ENCODE measurements around the gene SH3PXD2A. TPM values are rescaled to one million over a fixed set of nuclear protein-coding genes. Genes with fewer than 3 reads are reported as not detected.

Gene SH3PXD2A
- total and polyA plus RNA-seq, 2 of the 4 experiments (the other 2 are of a cell fraction): 6.3 to 23.0 TPM

DNA sequence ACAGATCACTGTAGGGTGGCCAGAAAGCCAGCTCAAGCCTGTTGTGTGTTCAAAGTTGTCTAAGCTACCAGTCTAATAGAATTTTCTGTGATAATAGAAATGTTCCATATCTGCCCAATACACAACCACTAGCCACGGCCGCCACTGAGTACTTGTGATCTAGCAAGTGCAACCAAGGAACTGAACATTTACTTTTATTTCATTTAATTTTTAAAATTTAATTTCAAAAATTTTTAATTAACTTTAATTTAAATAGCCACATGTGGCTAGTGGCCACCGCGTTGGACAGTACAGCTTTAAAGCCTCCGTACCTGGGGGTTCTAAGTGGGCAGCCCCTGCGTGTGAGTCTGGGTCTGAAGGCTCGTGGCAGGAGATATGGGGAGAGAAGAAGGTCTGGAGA is 60.4 kb downstream of the SH3PXD2A start:
- peaks cover 9% of the 10 kb centered on the region; the same call in 1 of the 2 replicates for H3K9me1 ChIP-seq (ENCODE audit: insufficient read depth, low read length)
- in situ Hi-C loops (cut with MboI; ENCODE audit: low sequenced_read_pairs): no loop called here
- H4K8ac ChIP-seq (ENCODE audit: low read depth in 2 of 2, low read length in 2 of 2): no peak overlapping the region
- intact Hi-C loops (cut with micrococcal nuclease): no loop called here
- H4K91ac ChIP-seq (ENCODE audit: insufficient read depth, low read depth, low read length): no peak overlapping the region; the same call in 1 of the 2 replicates
- no peak overlapping the region for H2BK5ac ChIP-seq (ENCODE audit: low read depth, low read length, poor library complexity, severe bottlenecking)
- no peak overlapping the region for H3K14ac ChIP-seq (replicated peaks; ENCODE audit: low read depth, low read length)
- H2AK5ac ChIP-seq (ENCODE audit: low read depth, low read length): no peak overlapping the region
- no peaks in the 10 kb centered on the region for H4K20me1 ChIP-seq (ENCODE audit: insufficient read depth, low read length)
- H3K23ac ChIP-seq (ENCODE audit: low read depth, low read length): no peak overlapping the region
- H2AFZ ChIP-seq (replicated peaks; ENCODE audit: low read length, poor library complexity): no peak overlapping the region
- no peaks in the 10 kb centered on the region for H3K9me3 ChIP-seq (ENCODE audit: control insufficient read depth, insufficient read depth, low read length)
- ChIA-PET CTCF (no interaction called here), POLR2A (ENCODE audit: unreplicated experiment) (no interaction called here)
- WGBS, 2 experiments (ENCODE audit: extremely low coverage in 2 of 2, insufficient read length in 1 of 2): no CpG with 5 or more reads among the region's 7 CpGs
- TF ChIP-seq MAFK (IDR thresholded peaks at IDR 0.05; ENCODE audit: low read depth, low read length): no peak
- no peak for TF ChIP-seq RCOR1 (IDR thresholded peaks at IDR 0.05; ENCODE audit: insufficient replicate concordance, low read length)
- TF ChIP-seq, protein P1, sequence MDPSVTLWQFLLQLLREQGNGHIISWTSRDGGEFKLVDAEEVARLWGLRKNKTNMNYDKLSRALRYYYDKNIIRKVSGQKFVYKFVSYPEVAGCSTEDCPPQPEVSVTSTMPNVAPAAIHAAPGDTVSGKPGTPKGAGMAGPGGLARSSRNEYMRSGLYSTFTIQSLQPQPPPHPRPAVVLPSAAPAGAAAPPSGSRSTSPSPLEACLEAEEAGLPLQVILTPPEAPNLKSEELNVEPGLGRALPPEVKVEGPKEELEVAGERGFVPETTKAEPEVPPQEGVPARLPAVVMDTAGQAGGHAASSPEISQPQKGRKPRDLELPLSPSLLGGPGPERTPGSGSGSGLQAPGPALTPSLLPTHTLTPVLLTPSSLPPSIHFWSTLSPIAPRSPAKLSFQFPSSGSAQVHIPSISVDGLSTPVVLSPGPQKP (IDR thresholded peaks at IDR 0.05; ENCODE audit: borderline replicate concordance, low read depth, low read length): no peak
- no peak for TF ChIP-seq RFX5 (IDR thresholded peaks at IDR 0.05; ENCODE audit: low read depth, low read length)
- no peak for TF ChIP-seq NFE2L2 (IDR thresholded peaks at IDR 0.05; ENCODE audit: low read depth, low read length)
- TF ChIP-seq FOS (IDR thresholded peaks at IDR 0.05; ENCODE audit: low read depth, low read length): no peak
- H3K4ac ChIP-seq (ENCODE audit: low read depth, low read length): no peak overlapping the region
- no peak overlapping the region for H3K18ac ChIP-seq (ENCODE audit: low read depth, low read length)
- H2AK9ac ChIP-seq (replicated peaks; ENCODE audit: low read depth, low read length, poor library complexity): no peak overlapping the region
- H2BK15ac ChIP-seq (ENCODE audit: low read depth, low read length): no peak overlapping the region
- dilution Hi-C loops (cut with HindIII; ENCODE audit: low sequenced_read_pairs, unreplicated experiment): no loop called here
- ATAC-seq (ENCODE audit: low read depth) (no peak), DNase-seq (no peak)
- no peaks in the 10 kb centered on the region for H3K79me1 ChIP-seq (ENCODE audit: low read depth in 1 of 2, low read length in 2 of 2)
- H4K5ac ChIP-seq (ENCODE audit: low read depth, low read length): no peak overlapping the region
- no peak overlapping the region for H3K4me2 ChIP-seq (ENCODE audit: low read depth, low read length)
- H3K4me1 ChIP-seq (ENCODE audit: control insufficient read depth, insufficient read depth, low read length): peaks cover 7% of the 10 kb centered on the region
- no peak overlapping the region for H3K27ac ChIP-seq (ENCODE audit: insufficient read depth, low read length)
- H3K56ac ChIP-seq (ENCODE audit: extremely low read depth, insufficient read depth, low read length): no peak overlapping the region
- H3K9ac ChIP-seq (ENCODE audit: low read depth, low read length): no peak overlapping the region
- H3K27me3 ChIP-seq (ENCODE audit: control insufficient read depth, insufficient read depth, low read length): no peaks in the 10 kb centered on the region
- H2BK20ac ChIP-seq (ENCODE audit: low read depth, low read length): no peak overlapping the region
- BruUV-seq (replicated peaks): no TSS peak
- no peak overlapping the region for H3K4me3 ChIP-seq (ENCODE audit: insufficient read depth, low read depth, low read length)
- H3K36me3 ChIP-seq (ENCODE audit: control insufficient read depth, insufficient read depth, low read length): peaks cover 2% of the 10 kb centered on the region; the same call in 1 of the 2 replicates
- no peak overlapping the region for H2BK120ac ChIP-seq (ENCODE audit: low read depth, low read length)
